Activated CD4-positive, CD25-positive, alpha-beta regulatory T cell (primary cell): ENCODE data around the gene C20orf144.
"Not testable (repeated sequence)": the region's sequence is repeated elsewhere in the genome, so short reads cannot be mapped to it uniquely, and the experiment has no call there.

Source experiments
- DNase-seq, 4 experiments: peaks; one replicate each; lab custom pipeline; 2025; lab: John Stamatoyannopoulos, UW

Gene C20orf144

DNA sequence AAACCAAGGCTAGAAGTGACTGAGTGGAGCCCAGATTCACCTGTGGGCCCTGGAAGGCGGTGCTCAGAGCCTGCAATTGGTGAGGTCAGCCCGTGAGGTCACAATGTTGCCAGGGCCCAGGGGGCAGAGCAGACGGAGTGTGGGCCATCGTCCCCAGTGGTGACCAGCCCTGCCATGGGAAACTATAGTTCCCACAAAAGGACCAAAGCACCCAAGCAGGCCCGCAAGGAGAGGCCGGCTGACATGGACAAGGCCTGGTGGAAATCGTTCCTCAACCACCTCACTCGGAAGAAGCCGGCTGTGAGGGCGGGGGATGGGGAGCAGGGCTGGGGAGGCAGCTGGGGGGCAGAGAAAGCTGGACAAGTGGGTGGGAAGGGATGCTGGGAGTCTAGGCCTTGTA is at the start of gene C20orf144:
TSS of gene C20orf144 (plus strand) at position 156 of the 400 bp plus-strand sequence. CDS start at position 175, 19 bp downstream.
- DNase-seq = no peak

GRCh38 chr20:33621717-33622400 is 40.3 kb upstream of the C20orf144 start:
- DNase-seq = no peak

DNA sequence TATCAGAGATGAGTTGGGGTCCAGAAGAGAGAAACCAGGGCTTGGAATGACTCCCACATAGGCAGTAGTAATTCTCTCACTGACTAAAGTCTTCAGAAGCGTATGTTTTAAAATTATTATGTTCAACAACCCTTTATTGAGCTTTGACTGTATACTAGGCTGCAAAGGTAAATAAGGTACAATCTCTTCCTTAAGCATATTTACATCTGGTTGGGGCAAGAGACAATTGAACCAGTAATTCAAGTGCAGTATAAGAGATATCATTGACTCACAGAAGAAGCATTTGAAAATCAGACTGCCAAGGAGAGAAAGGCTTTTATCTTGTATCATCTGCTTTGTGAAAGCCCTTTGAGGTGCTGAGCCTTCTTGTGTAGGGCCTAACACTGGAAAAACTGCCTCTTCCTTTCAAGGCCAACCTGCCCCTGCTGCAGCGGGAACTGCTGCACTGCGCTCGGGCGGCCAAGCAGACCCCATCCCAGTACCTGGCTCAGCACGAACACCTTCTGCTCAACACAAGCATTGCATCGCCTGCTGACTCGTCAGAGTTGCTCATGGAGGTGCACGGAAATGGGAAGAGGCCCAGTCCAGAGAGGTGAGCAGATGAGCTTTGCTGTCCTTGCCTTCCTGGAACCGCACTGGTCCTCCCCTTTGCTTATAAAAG is 39.3 kb upstream of the C20orf144 start:
- DNase-seq = no peak

DNA sequence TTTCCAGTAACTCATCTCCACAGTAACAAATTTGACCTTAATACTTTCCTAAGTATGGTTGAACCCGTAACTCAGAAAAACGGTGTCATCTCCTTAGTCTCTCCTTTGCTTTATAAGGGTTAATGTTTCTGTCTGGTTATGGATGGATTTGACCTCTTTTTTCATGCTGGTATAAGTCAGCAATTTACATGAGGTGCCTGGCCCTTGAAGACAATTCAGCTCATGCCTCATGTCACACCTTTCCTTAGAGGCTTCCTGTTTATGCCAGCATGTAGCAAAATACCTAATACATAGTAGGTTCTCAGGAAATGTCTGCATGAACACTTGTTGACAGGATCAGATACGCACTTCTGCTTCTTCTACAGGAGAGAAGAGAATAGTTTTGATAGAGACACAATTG is 37.7 kb upstream of the C20orf144 start:
- no peak for DNase-seq

DNA sequence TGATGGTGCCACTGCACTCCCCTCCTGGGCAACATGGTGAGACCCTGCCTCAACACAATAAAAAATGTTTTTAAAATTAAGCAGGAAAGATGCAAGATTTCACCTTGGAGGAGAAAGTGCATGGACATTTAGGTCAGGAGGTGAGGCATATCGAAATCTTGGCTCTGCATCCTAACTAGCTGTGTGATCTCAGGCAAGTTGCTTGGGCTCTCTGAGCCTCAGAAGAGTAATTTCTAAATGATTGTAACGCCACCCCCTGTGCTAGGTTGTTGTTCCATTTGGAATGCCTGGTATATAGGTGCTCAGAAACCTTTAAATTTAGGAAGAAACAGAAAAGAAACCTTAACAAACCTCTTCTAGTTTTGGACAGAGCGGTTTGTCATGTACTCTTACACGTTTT is 35.9 kb upstream of the C20orf144 start:
- no peak for DNase-seq

GRCh38 chr20:33627577-33628216 is 34.4 kb upstream of the C20orf144 start:
- no peak for DNase-seq

DNA sequence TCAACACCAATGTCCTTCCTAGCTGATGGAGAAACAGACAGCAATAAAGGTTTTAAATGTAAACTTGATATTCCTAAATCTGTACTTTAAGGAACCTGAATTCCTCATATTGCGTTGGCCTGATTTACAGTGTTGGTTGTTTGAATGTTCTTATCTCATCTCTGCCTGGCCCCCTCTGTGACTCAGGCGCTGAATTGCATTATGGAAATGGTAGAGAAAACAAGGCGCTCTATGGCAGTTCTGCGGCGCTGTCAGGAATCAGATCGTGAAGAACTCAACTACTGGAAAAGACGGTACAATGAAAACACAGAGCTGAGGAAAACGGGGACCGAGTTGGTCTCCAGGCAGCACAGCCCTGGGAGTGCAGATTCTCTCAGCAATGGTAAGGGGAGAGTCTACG is 32.6 kb upstream of the C20orf144 start:
- DNase-seq = no peak

DNA sequence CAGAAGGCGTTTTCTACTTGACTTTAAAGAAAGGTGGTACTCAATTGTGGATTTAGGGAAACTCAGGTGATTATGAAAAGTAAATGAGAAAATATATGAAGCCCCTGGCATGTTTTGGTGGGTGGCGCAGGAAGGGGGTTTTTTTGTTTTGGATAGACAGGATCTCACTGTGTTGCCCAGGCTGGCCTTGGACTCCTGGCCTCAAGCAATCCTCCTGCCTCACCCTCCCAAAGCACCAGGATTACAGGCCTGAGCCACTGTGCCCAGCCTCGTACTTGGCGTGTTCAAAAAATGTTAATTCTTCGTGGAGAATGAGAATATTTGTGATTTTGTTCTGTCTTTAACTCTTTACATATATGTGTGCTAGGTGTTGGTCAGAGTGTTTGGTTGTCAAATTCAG is 32.1 kb upstream of the C20orf144 start:
- no peak for DNase-seq

GRCh38 chr20:33630507-33630906 is 31.6 kb upstream of the C20orf144 start:
- no peak for DNase-seq

DNA sequence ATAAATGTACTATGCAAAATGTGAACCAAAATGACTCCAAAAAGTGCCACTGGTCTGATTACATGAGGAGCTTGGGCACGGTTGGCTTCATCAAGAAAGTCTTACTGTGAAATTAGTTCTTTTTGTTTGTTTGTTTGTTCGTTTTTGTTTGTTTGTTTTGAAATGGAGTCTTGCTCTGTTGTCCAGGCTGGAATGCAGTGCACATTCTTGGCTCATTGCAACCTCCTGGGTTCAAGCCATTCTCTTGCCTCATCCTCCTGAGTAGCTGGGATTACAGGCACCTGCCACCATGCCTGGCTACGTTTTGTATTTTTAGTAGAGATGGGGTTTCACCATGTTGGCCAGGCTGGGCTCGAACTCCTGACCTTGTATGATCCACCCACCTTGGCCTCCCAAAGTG is 30.2 kb upstream of the C20orf144 start:
- not testable (repeated sequence) for DNase-seq

DNA sequence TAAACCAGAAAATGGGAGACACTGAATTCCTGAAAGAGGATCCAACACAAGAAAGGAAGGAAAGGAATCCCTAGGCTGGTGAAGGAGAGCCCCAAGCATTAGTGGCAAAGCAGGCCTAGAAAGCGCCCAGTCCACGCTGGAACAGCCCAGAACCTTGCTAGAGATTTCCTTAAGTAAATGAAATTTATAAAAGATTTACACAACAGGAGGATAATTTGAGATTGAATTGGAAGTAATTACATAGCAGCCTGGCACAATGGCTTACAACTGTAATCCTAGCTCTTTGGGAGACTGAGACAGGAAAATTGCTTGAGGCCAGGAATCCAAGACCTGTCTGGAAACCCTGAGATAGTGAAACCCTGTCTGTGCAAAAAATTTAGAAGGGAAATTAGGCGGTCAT is 26.8 kb upstream of the C20orf144 start:
- no peak for DNase-seq

GRCh38 chr20:33636776-33637175 is 25.4 kb upstream of the C20orf144 start:
- no peak for DNase-seq

DNA sequence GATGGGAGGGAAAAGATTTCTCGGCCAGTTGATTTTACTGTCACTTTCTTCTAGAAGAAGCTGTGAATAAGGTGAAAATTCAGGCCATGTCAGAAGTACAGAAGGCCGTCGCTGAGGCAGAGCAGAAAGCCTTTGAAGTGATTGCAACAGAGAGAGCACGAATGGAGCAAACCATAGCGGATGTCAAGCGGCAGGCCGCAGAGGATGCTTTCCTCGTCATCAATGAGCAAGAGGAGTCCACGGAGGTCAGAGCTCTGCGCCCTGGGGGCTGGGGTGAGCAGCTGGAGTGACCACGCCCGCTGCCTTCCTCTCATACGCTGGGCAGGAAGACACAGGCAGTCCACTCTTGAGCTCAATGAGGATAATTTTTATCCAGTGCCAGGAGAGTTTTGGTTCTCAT is 21.8 kb upstream of the C20orf144 start:
- no peak for DNase-seq

DNA sequence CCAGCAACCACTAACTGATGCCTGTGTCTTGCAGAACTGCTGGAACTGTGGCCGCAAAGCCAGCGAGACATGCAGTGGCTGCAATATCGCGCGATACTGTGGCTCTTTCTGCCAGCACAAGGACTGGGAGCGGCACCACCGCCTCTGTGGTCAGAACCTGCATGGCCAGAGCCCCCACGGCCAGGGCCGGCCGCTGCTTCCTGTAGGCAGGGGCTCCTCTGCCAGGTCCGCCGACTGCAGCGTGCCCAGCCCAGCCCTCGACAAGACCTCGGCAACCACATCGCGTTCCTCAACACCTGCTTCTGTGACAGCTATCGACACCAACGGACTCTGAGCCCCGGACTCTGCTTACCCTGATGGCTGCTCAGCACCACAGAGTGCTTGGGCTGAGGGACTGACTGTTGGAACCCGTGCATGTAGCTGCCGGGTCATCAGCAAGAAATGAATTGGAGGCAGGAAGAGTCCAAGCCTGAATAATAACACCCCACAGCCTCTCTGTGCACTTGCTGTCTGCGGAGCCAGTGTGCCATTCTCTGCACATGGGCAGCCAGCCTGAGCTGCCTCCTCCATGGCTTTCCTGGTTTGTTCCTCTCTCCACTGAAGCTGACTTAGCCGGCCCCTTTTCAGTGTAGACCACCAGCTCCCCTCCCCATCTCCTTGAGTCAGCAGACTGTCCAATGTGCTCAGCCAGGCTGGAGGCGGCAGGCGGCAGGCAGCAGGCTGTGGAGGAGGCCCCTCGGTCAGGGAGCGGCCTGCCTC is 17.6 kb upstream of the C20orf144 start:
- no peak for DNase-seq

- DNase-seq = no peak
Measured at GRCh38 chr20:33645072-33645358, 17.1 kb upstream of the C20orf144 start.

DNA sequence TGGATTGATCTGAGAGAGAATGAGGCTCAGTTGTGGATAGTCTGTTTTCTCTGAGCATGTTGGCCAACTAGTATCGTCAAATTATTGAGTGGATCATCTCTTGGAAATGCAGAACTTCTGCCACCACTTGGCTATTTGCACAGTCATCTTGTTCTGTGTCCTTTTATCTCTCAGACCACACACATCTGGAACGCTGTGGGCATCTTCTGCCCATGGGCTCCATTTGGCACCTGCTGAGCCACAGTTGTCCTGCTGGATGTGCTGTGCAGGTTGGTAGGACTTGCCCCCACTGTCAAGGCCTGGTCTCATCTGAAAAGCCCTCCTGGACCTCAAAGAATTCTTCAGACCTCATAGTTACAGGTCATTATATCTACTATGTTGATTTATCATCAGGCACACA is 16.7 kb upstream of the C20orf144 start:
- no peak for DNase-seq

DNA sequence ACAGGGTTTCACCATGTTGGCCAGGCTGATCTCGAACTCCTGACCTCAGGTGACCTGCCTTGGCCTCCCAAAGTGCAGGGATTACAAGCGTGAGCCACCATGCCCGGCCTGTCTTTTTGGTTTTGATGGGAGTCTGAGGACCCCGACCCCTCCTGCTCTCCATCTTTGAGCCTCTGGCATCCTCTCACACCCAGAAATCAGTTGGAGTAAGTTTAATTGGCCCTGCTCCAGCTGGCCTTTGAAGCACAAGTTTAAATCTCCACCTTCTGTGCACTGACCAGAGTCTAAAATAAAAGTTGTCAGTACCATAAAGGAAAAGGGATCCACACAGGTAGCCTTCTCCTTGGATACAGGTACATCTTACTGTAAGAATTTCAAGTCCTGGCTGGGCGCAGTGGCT is 15.9 kb upstream of the C20orf144 start:
- no peak for DNase-seq

- DNase-seq = not testable (repeated sequence)
Measured at GRCh38 chr20:33646959-33647602, 15.0 kb upstream of the C20orf144 start.

GRCh38 chr20:33647603-33648395 is 14.3 kb upstream of the C20orf144 start:
- DNase-seq = no peak

- no peak for DNase-seq
Measured at GRCh38 chr20:33648396-33649004, 13.6 kb upstream of the C20orf144 start.

DNA sequence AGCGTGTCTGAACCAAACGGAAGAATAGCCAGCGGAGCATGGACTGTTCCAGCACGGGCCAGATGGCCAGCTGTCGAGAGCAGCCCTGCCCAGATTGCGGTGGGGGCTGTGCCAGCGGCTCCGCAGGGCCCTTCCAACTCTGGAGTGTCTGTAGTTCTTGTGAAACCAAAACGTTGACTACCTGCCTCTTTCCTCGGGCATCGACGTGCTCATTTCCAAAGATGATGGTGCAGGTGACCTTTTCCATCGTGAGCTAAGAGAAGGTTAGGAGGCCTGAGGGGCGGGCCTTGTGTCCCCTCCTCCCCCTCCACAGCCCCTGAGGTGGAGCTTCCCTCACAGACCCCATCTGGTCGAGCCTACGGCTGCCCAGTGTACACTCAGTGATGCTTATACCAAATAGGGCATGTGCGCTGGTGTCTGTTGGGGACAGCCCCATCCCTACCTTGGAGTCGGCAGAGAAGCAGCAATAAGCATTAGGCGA is 12.9 kb upstream of the C20orf144 start:
- DNase-seq = no peak
